Activated naive CD8-positive, alpha-beta T cell (primary cell): ENCODE results near the gene JMJD8.

Source experiments
- H3K27ac Mint-ChIP-seq: one replicate; pipeline ENCODE4 v1.8.0; 2021; ENCODE audit warnings: mixed read lengths
- H3K27me3 Mint-ChIP-seq: one replicate; pipeline ENCODE4 v1.8.0; 2021; ENCODE audit warnings: mixed read lengths
- H3K36me3 Mint-ChIP-seq: one replicate; pipeline ENCODE4 v1.8.0; 2021; ENCODE audit warnings: mixed read lengths
- H3K4me1 Mint-ChIP-seq: one replicate; pipeline ENCODE4 v1.8.0; 2021; ENCODE audit warnings: low read depth, mixed read lengths
- H3K4me3 Mint-ChIP-seq: one replicate; pipeline ENCODE4 v1.8.0; 2021; ENCODE audit warnings: mild to moderate bottlenecking, mixed read lengths
- H3K9me3 Mint-ChIP-seq: one replicate; pipeline ENCODE4 v1.8.0; 2021; ENCODE audit warnings: low read depth, mixed read lengths

JMJD8 gene

GRCh38 chr16:659618-660017 lies 24.5 kb downstream of the JMJD8 start:
- H3K4me3 Mint-ChIP-seq = no peak overlapping the region
- H3K9me3 Mint-ChIP-seq = no peaks in the 10 kb centered on the region
- no peaks in the 10 kb centered on the region for H3K36me3 Mint-ChIP-seq
- H3K4me1 Mint-ChIP-seq = peaks cover 3% of the 10 kb centered on the region
- no peak overlapping the region for H3K27ac Mint-ChIP-seq
- no peaks in the 10 kb centered on the region for H3K27me3 Mint-ChIP-seq

DNA sequence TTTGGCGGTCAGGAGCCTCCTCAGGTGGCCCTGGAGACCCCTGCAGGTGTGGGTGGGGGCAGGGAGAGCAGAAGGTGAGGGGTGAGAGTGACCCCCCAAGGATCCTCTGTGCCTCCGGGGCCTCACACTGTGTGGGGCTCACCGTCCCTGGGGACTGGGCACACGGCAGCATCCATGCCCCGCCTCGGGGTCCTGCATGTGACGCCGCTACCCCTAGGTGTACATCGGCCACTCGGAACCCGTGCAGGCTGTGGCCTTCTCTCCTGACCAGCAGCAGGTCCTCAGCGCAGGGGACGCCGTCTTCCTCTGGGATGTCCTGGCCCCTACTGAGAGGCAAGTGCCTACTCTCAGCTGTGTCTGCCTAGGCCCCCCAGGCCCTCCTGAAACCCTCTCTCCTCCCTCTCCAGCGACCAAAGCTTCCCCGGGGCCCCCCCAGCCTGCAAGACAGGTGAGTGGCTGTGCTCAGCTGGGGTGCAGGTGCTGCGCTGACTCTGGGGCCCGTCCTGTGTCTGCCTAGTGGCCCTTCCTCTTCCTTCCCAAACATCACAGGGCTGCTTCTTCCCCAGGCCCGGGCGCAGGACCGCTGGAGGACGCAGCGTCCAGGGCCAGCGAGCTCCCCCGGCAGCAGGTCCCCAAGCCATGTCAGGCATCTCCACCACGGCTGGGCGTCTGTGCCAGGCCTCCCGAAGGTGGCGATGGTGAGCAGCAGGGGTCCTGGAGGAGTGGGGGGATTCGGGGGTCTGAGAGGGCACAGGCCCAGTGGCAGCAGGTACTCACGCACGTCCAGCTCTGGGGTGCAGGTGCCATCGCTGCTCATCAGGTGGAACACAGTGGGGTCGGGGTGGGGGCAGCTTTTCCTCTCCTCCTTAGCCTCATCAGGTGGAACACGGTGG lies 25.2 kb downstream of the JMJD8 start:
- Mint-ChIP-seq H3K36me3 (no peaks in the 10 kb centered on the region), H3K4me3 (no peak overlapping the region), H3K4me1 (peaks cover 3% of the 10 kb centered on the region), H3K27me3 (no peaks in the 10 kb centered on the region), H3K27ac (no peak overlapping the region), H3K9me3 (no peaks in the 10 kb centered on the region)

DNA sequence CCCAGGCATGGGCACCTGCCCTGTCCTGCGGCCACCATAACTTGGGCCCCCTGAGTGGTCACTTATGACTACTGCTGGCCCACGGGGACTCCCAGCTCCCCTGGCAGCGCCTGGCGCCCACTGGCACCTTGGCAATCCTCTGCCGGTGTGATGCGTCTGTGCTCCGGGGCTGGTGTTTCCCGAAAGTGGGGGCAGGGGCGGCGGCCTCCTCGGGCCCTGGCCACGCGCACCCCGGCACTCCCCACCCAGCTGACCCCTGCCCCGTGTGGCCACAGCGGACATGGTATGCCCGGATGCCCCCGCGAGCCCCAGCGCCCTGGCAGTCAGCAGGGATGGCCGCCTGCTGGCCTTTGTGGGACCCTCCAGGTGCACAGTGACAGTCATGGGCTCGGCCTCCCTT lies 26.6 kb downstream of the JMJD8 start:
- H3K9me3 Mint-ChIP-seq = no peaks in the 10 kb centered on the region
- H3K27me3 Mint-ChIP-seq = no peaks in the 10 kb centered on the region
- peaks cover 3% of the 10 kb centered on the region for H3K4me1 Mint-ChIP-seq
- no peaks in the 10 kb centered on the region for H3K36me3 Mint-ChIP-seq
- no peak overlapping the region for H3K4me3 Mint-ChIP-seq
- H3K27ac Mint-ChIP-seq = no peak overlapping the region

GRCh38 chr16:654034-654433 lies 30.1 kb downstream of the JMJD8 start:
- Mint-ChIP-seq H3K27me3 (no peaks in the 10 kb centered on the region), H3K9me3 (no peaks in the 10 kb centered on the region), H3K27ac (no peak overlapping the region), H3K4me1 (no peaks in the 10 kb centered on the region), H3K36me3 (no peaks in the 10 kb centered on the region), H3K4me3 (no peak overlapping the region)

DNA sequence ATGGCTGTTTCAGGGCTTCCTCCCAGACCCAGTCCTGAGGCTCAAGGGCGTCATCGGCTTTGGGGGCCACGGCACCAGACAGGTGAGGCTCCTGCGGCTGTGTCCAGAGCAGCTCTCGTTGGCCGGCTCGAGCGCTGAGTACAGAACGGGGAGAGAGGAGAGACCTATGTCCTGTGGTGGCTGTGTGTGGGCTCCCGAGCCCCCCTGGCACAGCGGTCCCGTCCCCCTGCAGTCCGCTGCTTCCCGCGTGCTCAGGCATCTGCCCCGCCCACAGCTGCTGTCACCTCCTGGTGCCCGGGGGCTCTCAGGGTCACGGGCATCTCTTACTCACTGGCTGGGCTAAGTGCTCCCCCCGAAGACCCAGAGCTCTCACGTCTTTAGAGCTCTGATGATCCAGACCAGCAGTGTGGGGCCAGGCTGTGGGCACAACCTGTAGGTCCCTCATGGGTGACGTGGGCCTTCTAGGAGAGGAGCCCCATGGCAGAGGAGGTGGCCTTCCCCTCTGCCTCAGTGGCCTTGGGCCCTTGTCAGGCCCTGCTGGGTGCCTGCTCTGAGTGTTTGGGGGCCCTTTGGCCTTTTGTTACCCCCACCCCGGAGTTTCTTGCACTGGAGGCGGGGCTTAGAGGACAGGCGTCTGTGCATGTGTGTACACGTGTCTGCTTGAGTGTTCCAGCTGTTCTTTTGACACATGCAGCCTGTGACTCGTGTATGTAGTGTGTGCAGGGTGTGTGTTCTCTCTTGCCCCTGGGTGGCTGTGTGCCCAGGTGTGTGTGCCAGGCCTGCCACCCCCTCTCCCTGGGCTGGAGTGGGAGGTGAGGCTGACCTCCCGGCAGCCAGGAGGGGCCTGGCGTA lies 31.5 kb downstream of the JMJD8 start:
- Mint-ChIP-seq H3K4me3 (no peak overlapping the region), H3K27me3 (no peaks in the 10 kb centered on the region), H3K27ac (no peak overlapping the region), H3K36me3 (no peaks in the 10 kb centered on the region), H3K4me1 (peaks cover 2% of the 10 kb centered on the region), H3K9me3 (no peaks in the 10 kb centered on the region)

DNA sequence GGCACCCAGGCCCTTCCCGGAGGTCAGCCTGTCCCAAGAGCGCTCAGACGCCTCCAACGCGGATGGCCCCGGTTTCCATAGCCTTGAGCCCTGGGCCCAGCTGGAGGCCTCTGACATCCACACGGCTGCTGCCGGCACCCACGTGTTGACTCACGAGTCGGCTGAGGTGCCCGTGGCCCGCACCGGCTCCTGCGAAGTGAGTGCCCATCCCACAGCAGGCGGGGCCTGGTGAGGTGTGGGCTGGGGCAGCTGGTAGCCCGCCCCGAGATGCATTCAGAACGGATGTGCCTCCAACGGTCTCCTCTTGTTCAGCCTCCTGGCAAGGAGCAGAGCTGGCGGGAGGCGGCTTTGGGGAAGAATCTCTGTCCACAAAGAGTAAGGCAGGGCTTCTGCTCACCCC lies 32.3 kb downstream of the JMJD8 start:
- Mint-ChIP-seq H3K4me3 (no peak overlapping the region), H3K9me3 (no peaks in the 10 kb centered on the region), H3K27ac (no peak overlapping the region), H3K27me3 (no peaks in the 10 kb centered on the region), H3K4me1 (peaks cover 2% of the 10 kb centered on the region), H3K36me3 (no peaks in the 10 kb centered on the region)

DNA sequence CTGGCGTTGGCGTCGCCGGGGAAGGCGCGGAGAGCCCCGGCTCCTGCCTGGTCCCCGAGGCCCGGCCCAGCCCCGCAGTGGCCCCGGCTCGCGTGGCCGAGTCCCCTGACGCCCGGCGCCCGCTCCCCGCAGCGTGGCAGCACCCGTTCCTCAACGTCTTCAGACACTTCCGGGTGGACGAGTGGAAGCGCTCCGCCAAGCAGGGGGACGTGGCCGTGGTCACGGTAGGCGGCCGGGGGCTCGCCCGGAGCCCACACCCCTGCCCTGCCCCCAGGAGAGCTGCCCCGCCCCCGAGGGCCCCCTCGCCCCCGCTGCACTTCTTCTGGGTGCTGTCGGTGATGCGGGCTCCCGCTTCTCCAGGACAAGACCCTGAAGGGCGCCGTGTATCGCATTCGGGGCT lies 34.5 kb downstream of the JMJD8 start:
- Mint-ChIP-seq H3K36me3 (no peaks in the 10 kb centered on the region), H3K27me3 (no peaks in the 10 kb centered on the region), H3K4me1 (peaks cover 5% of the 10 kb centered on the region), H3K27ac (no peak overlapping the region), H3K9me3 (no peaks in the 10 kb centered on the region), H3K4me3 (peak overlapping the region; percentile 74)

GRCh38 chr16:648781-649589 lies 35.1 kb downstream of the JMJD8 start, which contains the start of gene WDR90:
Gene WDR90, plus strand, starts transcription at chr16:649365. Its CDS starts 52 bp downstream, at chr16:649417.
- Mint-ChIP-seq H3K27ac (peak within 1 kb of the TSS; percentile 81), H3K36me3 (no peaks in the 10 kb centered on the region), H3K9me3 (no peaks in the 10 kb centered on the region), H3K4me1 (peaks cover 12% of the 10 kb centered on the region), H3K4me3 (peak within 1 kb of the TSS; percentile 84), H3K27me3 (no peaks in the 10 kb centered on the region)

DNA sequence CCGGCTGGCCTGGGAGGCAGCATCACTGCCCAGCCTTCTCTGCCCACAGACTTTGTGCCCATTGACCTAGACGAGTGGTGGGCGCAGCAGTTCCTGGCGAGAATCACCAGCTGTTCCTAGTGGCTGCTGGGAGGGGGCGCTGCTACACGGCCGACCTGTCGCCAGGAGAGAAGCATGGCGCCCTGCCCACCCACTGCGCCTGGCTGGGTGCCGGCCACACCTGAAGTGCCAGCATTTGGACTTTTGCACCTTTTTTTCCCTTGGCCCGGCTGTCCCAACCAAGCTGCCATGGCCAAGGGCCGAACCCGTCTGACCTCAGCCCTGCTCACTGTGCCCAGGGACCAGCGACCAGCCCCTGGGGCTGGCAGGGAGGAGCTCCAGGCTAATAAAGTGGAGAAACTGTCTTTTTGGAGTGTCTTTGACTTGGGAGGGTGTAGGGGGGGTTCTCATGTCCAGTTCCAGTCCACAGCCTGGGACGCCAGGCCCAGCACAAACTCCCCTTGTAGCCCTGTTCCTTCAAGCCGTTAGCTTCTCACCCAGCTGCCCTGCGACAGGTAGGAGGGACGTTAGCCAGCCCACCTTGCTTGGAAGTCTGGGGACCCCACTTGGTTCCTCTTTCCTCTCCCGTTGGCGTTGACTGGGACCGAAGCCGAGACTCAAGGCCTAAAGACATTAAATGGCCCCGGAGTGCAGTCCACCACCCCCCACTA lies 35.9 kb downstream of the JMJD8 start:
- peaks cover 15% of the 10 kb centered on the region for H3K4me1 Mint-ChIP-seq
- H3K27ac Mint-ChIP-seq = peak overlapping the region; percentile 81
- H3K4me3 Mint-ChIP-seq = peak overlapping the region; percentile 84
- H3K9me3 Mint-ChIP-seq = no peaks in the 10 kb centered on the region
- H3K36me3 Mint-ChIP-seq = no peaks in the 10 kb centered on the region
- H3K27me3 Mint-ChIP-seq = no peaks in the 10 kb centered on the region

GRCh38 chr16:647173-647902 lies 36.8 kb downstream of the JMJD8 start:
- no peak overlapping the region for H3K27ac Mint-ChIP-seq
- H3K27me3 Mint-ChIP-seq = no peaks in the 10 kb centered on the region
- H3K9me3 Mint-ChIP-seq = no peaks in the 10 kb centered on the region
- peaks cover 17% of the 10 kb centered on the region for H3K4me1 Mint-ChIP-seq
- H3K4me3 Mint-ChIP-seq = no peak overlapping the region
- H3K36me3 Mint-ChIP-seq = no peaks in the 10 kb centered on the region

- no peaks in the 10 kb centered on the region for H3K27me3 Mint-ChIP-seq
- no peak overlapping the region for H3K27ac Mint-ChIP-seq
- no peaks in the 10 kb centered on the region for H3K36me3 Mint-ChIP-seq
- H3K4me3 Mint-ChIP-seq = no peak overlapping the region
- H3K9me3 Mint-ChIP-seq = no peaks in the 10 kb centered on the region
- H3K4me1 Mint-ChIP-seq = peaks cover 17% of the 10 kb centered on the region
These were observed 37.4 kb downstream of the JMJD8 start for GRCh38 chr16:646679-647172.

- Mint-ChIP-seq H3K27ac (no peak overlapping the region), H3K4me3 (no peak overlapping the region), H3K27me3 (no peaks in the 10 kb centered on the region), H3K4me1 (peaks cover 17% of the 10 kb centered on the region), H3K36me3 (no peaks in the 10 kb centered on the region), H3K9me3 (no peaks in the 10 kb centered on the region)
These were observed 38.1 kb downstream of the JMJD8 start for GRCh38 chr16:645852-646678.

- Mint-ChIP-seq H3K4me3 (peak overlapping the region; percentile 77), H3K4me1 (peaks cover 17% of the 10 kb centered on the region), H3K36me3 (no peaks in the 10 kb centered on the region), H3K9me3 (no peaks in the 10 kb centered on the region), H3K27me3 (no peaks in the 10 kb centered on the region), H3K27ac (peak overlapping the region; percentile 61)
These were observed 39.6 kb downstream of the JMJD8 start for GRCh38 chr16:644556-644955.
